Measurements from ENCODE around the gene DEFB113. TPM values are rescaled to one million over a fixed set of nuclear protein-coding genes. Genes with fewer than 3 reads are reported as not detected.

Gene DEFB113
- total RNA-seq, 2 experiments from 2014 or later, result not detected

DNA sequence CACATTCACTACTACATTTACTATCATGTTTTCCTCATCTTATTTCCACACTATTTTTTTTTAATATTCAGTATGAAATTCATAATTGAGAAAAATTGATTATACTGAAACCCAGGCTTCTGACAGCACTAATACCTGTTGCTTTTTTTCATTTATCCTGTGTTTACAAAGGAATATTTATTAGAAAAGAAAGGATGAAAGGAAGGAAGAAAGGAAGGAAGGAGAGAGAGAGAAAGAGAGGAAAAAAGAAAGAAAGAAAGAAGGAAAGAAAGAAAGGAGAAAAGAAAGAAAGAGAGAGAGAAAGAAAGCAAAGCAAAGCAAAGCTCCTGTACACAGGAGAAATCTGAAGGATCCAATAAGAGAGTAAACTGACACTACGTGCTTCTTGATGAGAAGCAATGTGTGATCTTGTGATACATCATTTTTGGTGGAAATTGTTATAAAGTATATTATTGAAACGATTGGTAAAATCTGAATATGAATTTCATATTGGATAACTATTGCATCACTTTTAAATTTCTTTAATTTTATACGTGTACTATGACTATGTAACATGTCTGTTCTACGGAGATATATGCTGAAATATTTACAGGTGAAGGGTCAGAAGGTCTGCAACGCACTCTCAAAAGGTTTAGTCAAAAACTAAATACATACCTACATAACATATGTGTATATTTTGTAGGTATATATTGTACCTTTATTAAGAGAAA lies 49.3 kb downstream of the DEFB113 start:
- no peaks in the 10 kb centered on the region for H3K4me1 Mint-ChIP-seq
- no peaks in the 10 kb centered on the region for H3K36me3 Mint-ChIP-seq (ENCODE audit: low read depth)
- no peak overlapping the region for H3K27ac Mint-ChIP-seq
- H3K9me3 Mint-ChIP-seq, result peaks cover 2% of the 10 kb centered on the region
- ChIA-PET POLR2A (no interaction called here), CTCF (no interaction called here)
- H3K27me3 Mint-ChIP-seq, result no peaks in the 10 kb centered on the region
- no peak for DNase-seq
- no peak overlapping the region for H3K4me3 Mint-ChIP-seq

DNA sequence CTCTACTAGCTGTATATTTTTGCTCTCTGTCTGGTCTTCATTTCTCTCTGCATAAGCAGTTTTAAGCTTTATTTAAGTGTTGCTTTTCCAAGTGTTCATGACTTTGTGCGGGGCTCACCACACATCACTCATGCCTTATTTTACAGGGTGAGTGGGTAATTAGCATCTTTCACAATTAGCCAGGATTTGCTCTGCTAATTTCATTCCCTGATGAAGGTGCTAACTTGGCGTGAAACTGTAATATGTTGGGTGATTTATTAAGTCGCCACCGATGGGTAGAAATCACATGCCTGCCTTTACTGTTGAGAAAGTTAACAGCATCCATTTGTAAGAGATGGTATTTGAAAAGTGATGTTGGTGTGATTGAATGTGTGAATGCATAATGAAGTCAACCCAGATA lies 50.2 kb downstream of the DEFB113 start:
- ChIA-PET POLR2A (no interaction called here), CTCF (no interaction called here)
- no peak for DNase-seq
- Mint-ChIP-seq H3K36me3 (ENCODE audit: low read depth) (no peaks in the 10 kb centered on the region), H3K4me3 (no peak overlapping the region), H3K27ac (no peak overlapping the region), H3K4me1 (no peaks in the 10 kb centered on the region), H3K9me3 (peaks cover 2% of the 10 kb centered on the region), H3K27me3 (no peaks in the 10 kb centered on the region)

DNA sequence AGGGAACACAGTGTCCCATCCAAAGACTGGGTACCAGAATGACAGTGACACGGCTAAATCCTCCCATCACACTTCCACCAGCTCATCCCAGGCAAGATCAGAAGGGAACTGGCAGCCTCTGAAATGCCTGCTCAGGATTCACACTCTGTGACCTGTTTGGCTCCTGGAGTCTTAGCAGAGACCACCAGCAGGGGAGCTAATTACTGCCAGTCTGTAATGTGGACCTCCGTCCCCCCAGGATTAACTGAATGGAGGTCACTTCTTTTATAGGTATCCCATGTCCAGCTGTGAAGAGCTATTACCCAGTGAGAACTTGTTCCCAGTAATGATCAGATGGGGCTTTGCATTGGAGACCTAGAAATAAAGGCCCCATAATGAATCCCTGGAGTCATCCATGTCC lies 50.6 kb downstream of the DEFB113 start:
- Mint-ChIP-seq H3K27me3 (no peaks in the 10 kb centered on the region), H3K4me1 (no peaks in the 10 kb centered on the region), H3K9me3 (peaks cover 2% of the 10 kb centered on the region), H3K27ac (no peak overlapping the region), H3K4me3 (no peak overlapping the region), H3K36me3 (ENCODE audit: low read depth) (no peaks in the 10 kb centered on the region)
- ChIA-PET POLR2A (no interaction called here), CTCF (no interaction called here)
- no peak for DNase-seq

Other genes with a start within 250 kb of the DEFB113 start
- gene CRISP3, start 225.2 kb downstream of the DEFB113 start, total RNA-seq, result not detected
- gene PGK2, start 182.3 kb downstream of the DEFB113 start, total RNA-seq, result not detected
- not detected for gene CRISP1, start 103.1 kb downstream of the DEFB113 start, total RNA-seq
- gene DEFB114, start 5.5 kb downstream of the DEFB113 start, total RNA-seq, result not detected
- gene DEFB110, start 52.4 kb upstream of the DEFB113 start, total RNA-seq, result not detected
- not detected for gene DEFB112, start 80.3 kb upstream of the DEFB113 start, total RNA-seq

Data from activated CD4-positive, alpha-beta memory T cell treated with anti-CD3 and anti-CD28 coated beads, Interleukin-2, amount 10 ng/mL, durations not matched to agents 7 days and 5 days (primary cell).